OCI-LY1 (cell line): ENCODE results near the gene LTBP1.

ENCODE experiments used
- H2AFZ ChIP-seq: fragments of 200-600 bp; sonication (generic), shearing (Covaris generic); 2 replicates; pipeline ENCODE4 v1.6.0; 2014; ENCODE audit warnings: antibody characterized with exemption, mild to moderate bottlenecking, low read length
- H3F3A ChIP-seq: fragments of 200-600 bp; sonication (generic), shearing (Covaris generic); 2 replicates; pipeline ENCODE4 v1.6.0; 2014; ENCODE audit warnings: mild to moderate bottlenecking, antibody characterized with exemption, low read length, moderate library complexity; ENCODE audit not compliant: insufficient read depth
- H3K27ac ChIP-seq: fragments of 200-600 bp; sonication (generic); 2 replicates; pipeline ENCODE4 v1.5.1; 2014; ENCODE audit warnings: low read length, mixed run types, mild to moderate bottlenecking, low read depth; ENCODE audit not compliant: poor library complexity, severe bottlenecking
- H3K27me3 ChIP-seq: fragments of 200-600 bp; sonication (generic); 2 replicates; pipeline ENCODE4 v1.6.0; 2014; ENCODE audit warnings: antibody characterized with exemption, mild to moderate bottlenecking, low read length, moderate library complexity; ENCODE audit not compliant: insufficient read depth
- H3K36me3 ChIP-seq: fragments of 200-600 bp; sonication (generic); 2 replicates; pipeline ENCODE4 v1.6.1; 2014; ENCODE audit warnings: mild to moderate bottlenecking, antibody characterized with exemption, low read length, moderate library complexity, mixed read lengths; ENCODE audit not compliant: insufficient read depth
- H3K4me1 ChIP-seq: fragments of 200-600 bp; sonication (generic); 2 replicates; pipeline ENCODE4 v1.5.1; 2014; ENCODE audit warnings: mild to moderate bottlenecking, low read length, moderate library complexity; ENCODE audit not compliant: insufficient read depth, severe bottlenecking
- H3K4me2 ChIP-seq: fragments of 200-600 bp; sonication (generic), shearing (Covaris generic); 2 replicates; pipeline ENCODE4 v1.6.1; 2014; ENCODE audit warnings: low read length
- H3K4me3 ChIP-seq: fragments of 200-600 bp; sonication (generic); 2 replicates; pipeline ENCODE4 v1.5.1; 2014; ENCODE audit warnings: low read length, low read depth, mild to moderate bottlenecking, mixed read lengths; ENCODE audit not compliant: poor library complexity, severe bottlenecking
- H3K79me2 ChIP-seq: fragments of 200-600 bp; shearing (Covaris generic); 2 replicates; pipeline ENCODE4 v1.6.1; 2016; ENCODE audit warnings: mixed run types, low read length, mixed read lengths; ENCODE audit not compliant: insufficient read depth
- H3K9ac ChIP-seq: fragments of 200-600 bp; sonication (generic), shearing (Covaris generic); 2 replicates; pipeline ENCODE4 v1.6.1; 2014; ENCODE audit warnings: mild to moderate bottlenecking, low read length, mixed read lengths
- H3K9me2 ChIP-seq: fragments of 200-600 bp; sonication (generic), shearing (Covaris generic); 2 replicates; pipeline ENCODE4 v1.6.1; 2014; ENCODE audit warnings: low read depth, mild to moderate bottlenecking, low read length, mixed read lengths
- H3K9me3 ChIP-seq: fragments of 200-600 bp; shearing (Covaris generic); 2 replicates; pipeline ENCODE4 v1.6.1; 2014; ENCODE audit warnings: low read length, mixed read lengths
- H4K20me1 ChIP-seq: fragments of 200-600 bp; sonication (generic), shearing (Covaris generic); 2 replicates; pipeline ENCODE4 v1.6.0; 2016; ENCODE audit warnings: mild to moderate bottlenecking, low read length; ENCODE audit not compliant: insufficient read depth
- CTCF ChIP-seq: fragments of 200-600 bp; sonication (generic), shearing (Covaris generic); IDR thresholded peaks from 2 replicates; pipeline ENCODE4 v1.5.1; 2017; ENCODE audit warnings: mild to moderate bottlenecking, antibody characterized with exemption, low read length, moderate library complexity, mixed read lengths
- EZH2 ChIP-seq: fragments of 200-600 bp; sonication (generic), shearing (Covaris generic); IDR thresholded peaks from 2 replicates; pipeline ENCODE4 v1.8.0; 2017; ENCODE audit warnings: borderline replicate concordance, mixed run types, mild to moderate bottlenecking, antibody characterized with exemption, low read length, moderate library complexity, mixed read lengths

Gene LTBP1

GRCh38 chr2:33223856-33224255 is 277.1 kb downstream of the LTBP1 start:
- Histone ChIP-seq H3K9me2 (no peaks in the 10 kb centered on the region), H3K4me1 (no peaks in the 10 kb centered on the region), H3K27ac (no peak overlapping the region), H3K9ac (no peak overlapping the region), H3K4me3 (no peak overlapping the region), H2AFZ (no peak overlapping the region), H3K9me3 (no peaks in the 10 kb centered on the region), H3K79me2 (no peaks in the 10 kb centered on the region), H3K4me2 (no peak overlapping the region), H3K36me3 (peaks cover 81% of the 10 kb centered on the region), H3K27me3 (no peaks in the 10 kb centered on the region), H3F3A (no peaks in the 10 kb centered on the region), H4K20me1 (no peaks in the 10 kb centered on the region)
- TF ChIP-seq CTCF (no peak), EZH2 (no peak)

- Histone ChIP-seq H3K4me1 (no peaks in the 10 kb centered on the region), H3K9ac (no peak overlapping the region), H3K27me3 (no peaks in the 10 kb centered on the region), H3F3A (no peaks in the 10 kb centered on the region), H3K79me2 (no peaks in the 10 kb centered on the region), H3K27ac (no peak overlapping the region), H3K4me3 (no peak overlapping the region), H3K4me2 (no peak overlapping the region), H2AFZ (no peak overlapping the region), H3K9me3 (no peaks in the 10 kb centered on the region), H3K36me3 (peaks cover 75% of the 10 kb centered on the region), H3K9me2 (no peaks in the 10 kb centered on the region), H4K20me1 (no peaks in the 10 kb centered on the region)
- no peak for TF ChIP-seq EZH2
These were observed 278.6 kb downstream of the LTBP1 start for GRCh38 chr2:33225350-33225749.

GRCh38 chr2:33226546-33226945 is 279.8 kb downstream of the LTBP1 start:
- no peaks in the 10 kb centered on the region for H3F3A ChIP-seq
- H3K27me3 ChIP-seq = no peaks in the 10 kb centered on the region
- H2AFZ ChIP-seq = no peak overlapping the region
- no peak overlapping the region for H3K27ac ChIP-seq
- H3K9ac ChIP-seq = no peak overlapping the region
- H3K4me2 ChIP-seq = no peak overlapping the region
- TF ChIP-seq EZH2 = no peak
- TF ChIP-seq CTCF = no peak
- no peak overlapping the region for H3K4me3 ChIP-seq
- no peaks in the 10 kb centered on the region for H4K20me1 ChIP-seq
- H3K4me1 ChIP-seq = no peaks in the 10 kb centered on the region
- no peaks in the 10 kb centered on the region for H3K9me2 ChIP-seq
- no peaks in the 10 kb centered on the region for H3K9me3 ChIP-seq
- H3K36me3 ChIP-seq = peaks cover 75% of the 10 kb centered on the region
- no peaks in the 10 kb centered on the region for H3K79me2 ChIP-seq

DNA sequence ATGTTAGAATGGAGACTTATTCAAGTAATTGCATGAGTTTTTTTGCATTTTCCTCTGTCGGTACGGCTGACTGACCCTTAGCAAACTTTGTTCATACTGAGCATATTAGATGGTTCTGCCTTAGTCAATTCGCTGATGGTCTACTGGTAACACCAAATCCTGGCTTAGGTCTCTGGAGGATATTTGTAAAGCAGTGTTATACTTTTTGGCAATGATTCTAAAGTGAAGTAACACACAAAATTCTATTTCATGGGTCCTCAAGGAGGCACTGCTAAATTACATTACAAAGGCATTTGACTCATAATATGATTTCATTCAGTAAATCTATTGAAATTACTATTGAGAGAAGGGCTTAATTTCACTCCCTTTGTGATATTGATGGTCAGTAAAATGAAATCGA is 282.9 kb downstream of the LTBP1 start:
- Histone ChIP-seq H3K4me2 (no peak overlapping the region), H3F3A (no peaks in the 10 kb centered on the region), H3K27ac (no peak overlapping the region)

More for the DNA sequence above, 282.9 kb downstream of the LTBP1 start:
- H4K20me1 ChIP-seq = no peaks in the 10 kb centered on the region
- no peak for TF ChIP-seq EZH2
- TF ChIP-seq CTCF = no peak
- no peaks in the 10 kb centered on the region for H3K27me3 ChIP-seq
- no peaks in the 10 kb centered on the region for H3K9me3 ChIP-seq
- no peak overlapping the region for H3K4me3 ChIP-seq
- no peak overlapping the region for H2AFZ ChIP-seq
- H3K9me2 ChIP-seq = no peaks in the 10 kb centered on the region
- H3K36me3 ChIP-seq = peaks cover 71% of the 10 kb centered on the region
- H3K4me1 ChIP-seq = no peaks in the 10 kb centered on the region
- no peak overlapping the region for H3K9ac ChIP-seq
- no peaks in the 10 kb centered on the region for H3K79me2 ChIP-seq
